Psoas muscle (tissue), 8 donors: ENCODE data around the gene FBXO33. TPM values are rescaled to one million over a fixed set of nuclear protein-coding genes. Genes with fewer than 3 reads are reported as not detected.

Experiments
- ATAC-seq, 4 donors: fragments of 200-7000 bp; cut with Tn5 transposase; one replicate each; pipeline ENCODE4 v1.9.1; 2020; ENCODE audit warnings: moderate library complexity in 3 of 4, mild to moderate bottlenecking in 2 of 4
- DNase-seq, 2 donors: peaks; one replicate each; pipeline ENCODE4 v3.0.0-alpha.2; 2020
- H3K27ac ChIP-seq: fragments of 200-600 bp; one replicate; pipeline ENCODE4 v1.8.0; 2022
- H3K27me3 ChIP-seq, 3 donors: fragments of 200-600 bp in 1 of 3; one replicate each; pipeline versions ENCODE4 v1.6.1 to v1.8.0; 2013 to 2022; ENCODE audit warnings: low read length in 2 of 3, mild to moderate bottlenecking in 2 of 3, moderate library complexity in 1 of 3; ENCODE audit not compliant: insufficient read depth in 3 of 3
- H3K36me3 ChIP-seq, 2 donors: fragments of 200-600 bp in 1 of 2; one replicate each; pipeline versions ENCODE4 v1.6.1 to v1.8.0; 2013 to 2022; ENCODE audit warnings: low read depth in 1 of 2, mild to moderate bottlenecking in 1 of 2, moderate library complexity in 1 of 2; ENCODE audit not compliant: insufficient read depth in 1 of 2
- H3K4me1 ChIP-seq: fragments of 200-600 bp; one replicate; pipeline ENCODE4 v1.8.0; 2022
- H3K4me3 ChIP-seq: fragments of 200-600 bp; one replicate; pipeline ENCODE4 v1.8.0; 2022; ENCODE audit warnings: mild to moderate bottlenecking
- H3K9me3 ChIP-seq: fragments of 200-600 bp; one replicate; pipeline ENCODE4 v1.8.0; 2022
- CTCF ChIP-seq: fragments of 200-600 bp; IDR thresholded peaks from one replicate; pipeline ENCODE4 v1.8.0; 2022; ENCODE audit warnings: antibody characterized with exemption
- WGBS, 3 donors: extraction: QIAGEN DNeasy Blood & Tissue Kit; methylation state at CpG; one replicate each; pipeline versions ENCODE4 v1.1.6 to v1.1.7; 2013; 5-methylcytosine and 5-hydroxymethylcytosine counted together
- intact Hi-C, 2 donors: fragments of 100-400 bp; cut with DNase I; formaldehyde crosslinking; loops; one replicate each; pipeline versions ENCODE4 v1.11.0 to v1.14.2; 2022
- polyA plus RNA-seq, 3 donors: library from polyadenylated mRNA; stranded (reverse); fragments of 200-250 nt; gene quantifications; one replicate each; pipeline ENCODE4 v1.2.3, GENCODE V29; 2013
- total RNA-seq, 4 donors: library from RNA; stranded (reverse); fragmentation: NEBNext Ultra II Directional in 2 of 4; extraction: Animal tissue kit (Norgen Biotek cat#: 25700) in 2 of 4; gene quantifications; one replicate each; pipeline versions ENCODE4 v1.2.1 to v1.2.4, GENCODE V29; 2021 to 2023
- donor health status: healthy with polysubstance abuse.
- donor health status: DM: no; HTN: no; CAD: no; lungs with moderate emphysema.
- donor health status: Bipolar disorder and iron deficiency.
- donor health status: healthy.
- donor health status: DM: yes; HTN: yes; CAD: no.
- donor health status: DM: no; HTN: no; CAD: no.
- donor health status: DM: no; HTN: no; CAD: no.
- donor health status: DM: yes; HTN: yes; CAD: no.

FBXO33 gene
- total and polyA plus RNA-seq, 7 donors = 2.0 to 11.5 (median 3.5) TPM

- no peak for ATAC-seq
- Histone ChIP-seq H3K4me3 (no peak overlapping the region), H3K27ac (peak overlapping the region; percentile 48)
These were observed 57.4 kb downstream of the FBXO33 start for GRCh38 chr14:39374851-39375250.

GRCh38 chr14:39372656-39373055, 59.6 kb downstream of the FBXO33 start:
- TF ChIP-seq CTCF = no peak
- Histone ChIP-seq H3K9me3 (no peaks in the 10 kb centered on the region), H3K27ac (no peak overlapping the region), H3K4me3 (no peak overlapping the region), H3K27me3 (no peaks in the 10 kb centered on the region), H3K4me1 (peaks cover 20% of the 10 kb centered on the region), H3K36me3 (peaks cover 0 to 12% of the 10 kb centered on the region in 2 donors)
- 89 to 100% (median 100%) methylated on average over 1 of the region's 1 CpG for WGBS, 3 donors
- ATAC-seq (no peak), DNase-seq (no peak)
- intact Hi-C loops = no loop called here

More at GRCh38 chr14:39374851-39375250, 57.4 kb downstream of the FBXO33 start:
- H3K36me3 ChIP-seq = peaks cover 0 to 12% of the 10 kb centered on the region in 2 donors
- H3K27me3 ChIP-seq = no peaks in the 10 kb centered on the region
- no peak for DNase-seq
- H3K9me3 ChIP-seq = no peaks in the 10 kb centered on the region
- intact Hi-C loops = no loop called here
- no peak for TF ChIP-seq CTCF
- peaks cover 20% of the 10 kb centered on the region for H3K4me1 ChIP-seq

- intact Hi-C loops = no loop called here
- WGBS, 3 donors = 92 to 93% (median 92%) methylated on average over 12 of the region's 12 CpGs
These were observed 61.8 kb downstream of the FBXO33 start for GRCh38 chr14:39370415-39370814.

GRCh38 chr14:39369029-39369428, 63.2 kb downstream of the FBXO33 start:
- H3K27ac ChIP-seq = no peak overlapping the region
- intact Hi-C loops = loop anchor here (5.0 to 10.0 kb wide), 4 partner anchors 134 to 264 kb away; partner anchors contain the start of genes MIA2 (in 1 of the 2) and SEC23A (in 1 of the 2)
- TF ChIP-seq CTCF = no peak
- ATAC-seq = peak in 1 of 4 donors; percentile 24
- H3K36me3 ChIP-seq = peaks cover 0 to 12% of the 10 kb centered on the region in 2 donors
- DNase-seq = no peak
- H3K4me3 ChIP-seq = no peak overlapping the region
- no peaks in the 10 kb centered on the region for H3K27me3 ChIP-seq
- H3K9me3 ChIP-seq = peaks cover 16% of the 10 kb centered on the region
- WGBS, 3 donors = 25 to 77% (median 41%) methylated on average over 2 of the region's 2 CpGs
- peaks cover 12% of the 10 kb centered on the region for H3K4me1 ChIP-seq

More at GRCh38 chr14:39370415-39370814, 61.8 kb downstream of the FBXO33 start:
- DNase-seq = no peak
- Histone ChIP-seq H3K36me3 (peaks cover 0 to 12% of the 10 kb centered on the region in 2 donors), H3K4me1 (peaks cover 12% of the 10 kb centered on the region), H3K9me3 (peaks cover 2% of the 10 kb centered on the region), H3K27ac (no peak overlapping the region), H3K27me3 (no peaks in the 10 kb centered on the region), H3K4me3 (no peak overlapping the region)
- TF ChIP-seq CTCF = no peak
- no peak for ATAC-seq
